Keratinocyte (primary cell): ENCODE data around the gene BIN2.

Experiments
- CTCF ChIP-seq, 3 experiments: IDR thresholded peaks in 1 of 3; conservative IDR thresholded peaks in 1 of 3; optimal IDR thresholded peaks in 1 of 3; 2 replicates in 2 of 3; 3 replicates in 1 of 3; pipeline versions ENCODE3 to v1.5.1; 2011; ENCODE audit warnings: low read length in 3 of 3, mild to moderate bottlenecking in 3 of 3, moderate library complexity in 2 of 3, control low read depth in 1 of 3, inconsistent platforms in 1 of 3; ENCODE audit not compliant: insufficient read depth in 2 of 3; ENCODE audit errors: extremely low read depth in 1 of 3
- EZH2 ChIP-seq: IDR thresholded peaks from one replicate; pipeline ENCODE4 v1.6.1; 2012; ENCODE audit warnings: inconsistent platforms, mild to moderate bottlenecking, low read length, moderate library complexity

GRCh38 chr12:51359851-51360250 is 35.9 kb upstream of the BIN2 start:
- no peak for TF ChIP-seq CTCF (optimal IDR thresholded peaks at IDR 0.05 in 1 of 3, IDR thresholded peaks at IDR 0.05 in 1 of 3, conservative IDR thresholded peaks at IDR 0.05 in 1 of 3; ENCODE audit: extremely low read depth in 1 of 3, insufficient read depth in 2 of 3, low read length in 3 of 3)
- TF ChIP-seq EZH2, result no peak
